HG02970 (cell line): ENCODE results near the gene DGKD.

Experiments
- ATAC-seq: cut with Tn5 transposase; IDR thresholded peaks from one replicate; pipeline ENCODE4 v1.9.1; 2021; ENCODE audit warnings: mild to moderate bottlenecking, moderate library complexity, moderate number of reproducible peaks; ENCODE audit not compliant: unreplicated experiment, low FRiP score

DGKD gene

GRCh38 chr2:233407771-233408181 is 53.5 kb downstream of the DGKD start:
- no peak for ATAC-seq

GRCh38 chr2:233408366-233409285 is 54.3 kb downstream of the DGKD start:
- no peak for ATAC-seq

- no peak for ATAC-seq
These were observed 55.1 kb downstream of the DGKD start for GRCh38 chr2:233409286-233409991.

GRCh38 chr2:233410196-233410760 is 56.0 kb downstream of the DGKD start:
- ATAC-seq, result no peak

- no peak for ATAC-seq
These were observed 56.9 kb downstream of the DGKD start for GRCh38 chr2:233411162-233411561.

GRCh38 chr2:233412405-233412804 is 58.1 kb downstream of the DGKD start:
- no peak for ATAC-seq

- ATAC-seq, result no peak
These were observed 58.8 kb downstream of the DGKD start for GRCh38 chr2:233413046-233413445.

GRCh38 chr2:233413559-233414272 is 59.4 kb downstream of the DGKD start:
- ATAC-seq, result no peak

GRCh38 chr2:233414273-233414654 is 60.0 kb downstream of the DGKD start:
- ATAC-seq, result no peak

- ATAC-seq, result no peak
These were observed 60.7 kb downstream of the DGKD start for GRCh38 chr2:233414777-233415570.

- no peak for ATAC-seq
These were observed 61.9 kb downstream of the DGKD start for GRCh38 chr2:233416199-233416598.

- no peak for ATAC-seq
These were observed 62.4 kb downstream of the DGKD start for GRCh38 chr2:233416706-233417105.

GRCh38 chr2:233417282-233417681 is 63.0 kb downstream of the DGKD start:
- ATAC-seq, result no peak

- no peak for ATAC-seq
These were observed 63.9 kb downstream of the DGKD start for GRCh38 chr2:233418052-233418760.

GRCh38 chr2:233418761-233419546 is 64.7 kb downstream of the DGKD start:
- no peak for ATAC-seq

GRCh38 chr2:233419602-233420391 is 65.5 kb downstream of the DGKD start:
- no peak for ATAC-seq

- ATAC-seq, result no peak
These were observed 67.0 kb downstream of the DGKD start for GRCh38 chr2:233421091-233421816.
